ENCODE data around the gene PDE10A.

- TF ChIP-seq GABPB1 (CRISPR knock-in tag; IDR thresholded peaks at IDR 0.05): no peak
- TF ChIP-seq CTCF (CRISPR knock-in tag; IDR thresholded peaks at IDR 0.05): no peak
- no peak for TF ChIP-seq SRSF9 (IDR thresholded peaks at IDR 0.05; ENCODE audit: borderline replicate concordance, insufficient read depth, low read depth, low read length, poor library complexity, severe bottlenecking)
- TF ChIP-seq MYNN (CRISPR knock-in tag; IDR thresholded peaks at IDR 0.05; ENCODE audit: low read depth): no peak
- no peak for TF ChIP-seq DDIT3 (CRISPR knock-in tag; IDR thresholded peaks at IDR 0.05)
- TF ChIP-seq ZNF709 (CRISPR knock-in tag; IDR thresholded peaks at IDR 0.05): no peak
- TF ChIP-seq ZNF776 (CRISPR knock-in tag; IDR thresholded peaks at IDR 0.05): no peak
- no peak for TF ChIP-seq ZXDC (CRISPR knock-in tag; IDR thresholded peaks at IDR 0.05)
- no peak for TF ChIP-seq ZNF772 (CRISPR knock-in tag; IDR thresholded peaks at IDR 0.05)
- no peak for TF ChIP-seq ZNF660 (CRISPR knock-in tag; IDR thresholded peaks at IDR 0.05; ENCODE audit: borderline replicate concordance, low read depth)
- no peak for TF ChIP-seq ASH2L (IDR thresholded peaks at IDR 0.05; ENCODE audit: insufficient read length, low read depth, low read length)
- TF ChIP-seq KAT8 (CRISPR knock-in tag; IDR thresholded peaks at IDR 0.05): no peak
Observed at GRCh38 chr6:165365371-165365770, 297.7 kb downstream of the PDE10A start.

Data from HepG2 (cell line).